Stimulated activated CD4-positive, alpha-beta T cell treated with anti-CD3 and anti-CD28 coated beads, Interleukin-12 subunit alpha, Interleukin-12 subunit beta, amount 100 ng/mL, for 4 hours (primary cell): Measurements from ENCODE around the gene CTCF.

Experiments
- DNase-seq: peaks from one replicate; pipeline ENCODE4 v3.0.0-alpha.2; 2020

The CTCF gene

GRCh38 chr16:67549936-67550335, 12.4 kb upstream of the CTCF start:
- no peak for DNase-seq

- DNase-seq, result no peak
These were observed 11.2 kb upstream of the CTCF start for GRCh38 chr16:67551091-67551490.

DNA sequence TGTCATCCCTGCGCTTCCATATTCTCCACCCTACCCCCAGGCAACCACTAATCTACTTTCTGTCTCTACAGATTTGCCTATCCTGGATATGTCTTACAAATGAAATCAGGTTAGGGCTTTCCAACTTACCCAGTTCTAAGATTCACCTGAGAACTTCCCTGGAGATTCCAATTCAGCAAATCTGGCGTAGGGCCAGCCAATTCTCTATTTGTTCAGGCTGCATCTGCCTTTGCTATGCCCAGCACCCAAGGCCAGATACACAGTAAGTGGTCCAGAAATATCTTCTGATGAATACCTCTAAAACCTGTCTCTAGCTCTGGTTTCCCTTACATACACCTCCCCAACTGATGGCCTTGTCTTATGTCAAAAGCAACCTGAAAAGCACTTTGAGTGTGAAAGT, 10.4 kb upstream of the CTCF start:
- DNase-seq, result no peak

GRCh38 chr16:67552476-67552875, 9.8 kb upstream of the CTCF start:
- no peak for DNase-seq

- no peak for DNase-seq
These were observed 6.5 kb upstream of the CTCF start for GRCh38 chr16:67555795-67556212.

- DNase-seq, result no peak
These were observed 3.5 kb upstream of the CTCF start for GRCh38 chr16:67558859-67559258.

GRCh38 chr16:67560827-67561342, 1.4 kb upstream of the CTCF start:
- DNase-seq, result no peak

GRCh38 chr16:67561501-67561823, 864 bp upstream of the CTCF start:
- no peak for DNase-seq

- peak; percentile 95 for DNase-seq
These were observed 351 bp upstream of the CTCF start for GRCh38 chr16:67561824-67562525.

DNA sequence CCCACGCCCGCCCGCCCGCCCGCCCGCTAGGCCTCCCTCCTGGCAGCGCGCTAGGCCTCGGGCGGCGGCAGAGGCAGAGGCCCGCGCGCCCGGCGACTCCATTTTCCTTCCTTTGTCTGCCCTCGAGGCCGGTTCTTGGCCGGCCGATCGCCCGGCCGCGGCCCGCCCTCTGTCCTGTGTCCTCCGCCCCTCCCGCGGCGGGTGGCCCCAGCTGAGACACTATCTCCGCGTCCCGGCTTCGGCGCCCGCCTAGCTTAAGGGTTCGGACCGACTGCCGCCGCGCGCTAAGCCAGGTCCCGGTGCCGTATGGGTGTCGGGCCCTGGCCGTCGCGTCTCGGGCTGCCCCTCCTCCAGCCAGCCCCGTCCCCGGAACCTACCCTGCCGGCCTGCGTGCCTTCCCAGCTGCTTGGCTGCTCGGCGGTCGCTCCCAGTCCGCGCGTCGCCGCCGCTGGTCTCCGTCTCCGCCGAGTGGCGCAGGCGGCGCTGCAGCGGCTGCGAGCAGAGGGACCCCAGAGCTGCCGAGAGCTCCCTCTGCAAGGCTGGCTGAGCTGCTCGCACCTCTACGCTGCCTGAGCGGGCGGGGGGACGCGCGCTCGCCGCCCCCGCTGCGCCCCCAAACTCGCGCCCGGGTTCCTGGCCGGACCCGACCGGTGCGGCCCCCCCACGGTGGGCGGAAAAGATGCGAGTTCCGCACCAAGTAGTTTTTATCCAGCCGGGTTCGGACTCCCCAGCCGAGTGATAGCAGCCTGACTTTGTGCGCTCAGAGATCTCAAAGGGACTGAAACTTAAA, 787 bp downstream of the CTCF start:
- peak; percentile 47 for DNase-seq

GRCh38 chr16:67563708-67564468, 1.6 kb downstream of the CTCF start:
- no peak for DNase-seq

DNA sequence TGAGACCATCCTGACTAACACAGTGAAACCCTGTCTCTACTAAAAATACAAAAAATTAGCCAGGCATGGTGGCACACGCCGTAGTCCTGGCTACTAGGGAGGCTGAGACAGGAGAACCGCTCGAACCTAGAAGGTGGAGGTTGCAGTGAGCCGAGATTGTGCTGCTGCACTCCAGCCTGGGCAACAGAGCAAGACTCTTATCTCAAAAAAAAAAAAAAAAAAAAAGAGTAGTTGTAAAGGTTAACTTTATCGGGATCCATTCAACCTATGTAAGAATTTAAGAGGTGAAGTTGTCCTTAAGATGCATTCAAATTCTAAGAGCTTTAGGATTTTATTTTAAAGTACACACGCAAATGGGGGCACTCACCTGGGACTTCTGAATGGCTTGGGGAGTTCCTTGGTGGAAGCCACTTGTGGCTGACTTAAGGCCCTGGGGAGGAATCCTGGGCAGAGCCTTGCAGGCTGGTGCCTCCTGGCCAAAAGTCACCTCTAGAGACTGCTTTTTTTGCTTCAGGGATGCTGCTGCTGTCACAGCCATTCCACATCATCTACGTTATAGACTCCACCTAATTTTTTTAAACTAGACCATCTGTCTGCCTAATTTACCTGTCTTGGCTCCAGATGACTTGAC, 3.3 kb downstream of the CTCF start:
- DNase-seq, result no peak

DNA sequence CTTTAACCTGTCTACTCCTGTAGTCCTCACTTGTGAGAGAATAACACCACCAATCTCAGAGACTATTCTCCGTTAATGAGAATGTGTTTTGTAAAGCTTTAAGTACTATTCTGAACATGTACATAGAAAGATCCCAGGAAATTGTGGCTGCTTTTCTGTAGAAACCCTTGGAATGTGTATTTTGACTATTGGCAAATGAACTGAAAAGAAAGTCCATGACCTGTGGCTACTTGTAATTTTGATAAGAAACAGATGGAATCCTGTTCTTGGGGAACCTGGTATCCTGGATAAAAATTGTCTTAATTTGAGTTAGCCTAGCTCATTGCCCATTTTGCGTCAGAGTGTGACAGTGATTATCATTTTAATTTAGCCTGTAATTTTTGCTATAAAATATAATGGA, 9.1 kb downstream of the CTCF start:
- no peak for DNase-seq

GRCh38 chr16:67571981-67572431, 9.7 kb downstream of the CTCF start:
- no peak for DNase-seq

- DNase-seq, result no peak
These were observed 17.4 kb downstream of the CTCF start for GRCh38 chr16:67579686-67580085.

GRCh38 chr16:67580202-67580601, 17.9 kb downstream of the CTCF start:
- no peak for DNase-seq

DNA sequence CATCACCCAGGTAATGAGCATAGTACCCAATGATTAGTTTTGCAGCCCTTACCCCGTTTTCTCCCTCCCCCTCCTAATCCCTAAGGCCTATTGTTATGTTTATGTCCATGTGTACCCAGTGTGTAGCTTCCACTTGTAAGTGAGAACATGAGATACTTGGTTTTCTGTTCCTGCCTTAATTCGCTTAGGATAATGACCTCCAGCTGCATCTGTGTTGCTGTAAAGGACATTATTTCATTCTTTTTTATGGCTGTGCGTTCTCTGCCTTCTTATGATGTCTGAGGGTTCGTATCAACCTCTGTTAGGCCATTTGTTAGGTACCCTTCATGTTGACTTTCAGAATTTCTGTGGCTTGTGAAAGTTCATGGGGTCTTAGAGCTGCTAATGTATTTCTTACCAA, 31.0 kb downstream of the CTCF start:
- DNase-seq, result no peak

DNA sequence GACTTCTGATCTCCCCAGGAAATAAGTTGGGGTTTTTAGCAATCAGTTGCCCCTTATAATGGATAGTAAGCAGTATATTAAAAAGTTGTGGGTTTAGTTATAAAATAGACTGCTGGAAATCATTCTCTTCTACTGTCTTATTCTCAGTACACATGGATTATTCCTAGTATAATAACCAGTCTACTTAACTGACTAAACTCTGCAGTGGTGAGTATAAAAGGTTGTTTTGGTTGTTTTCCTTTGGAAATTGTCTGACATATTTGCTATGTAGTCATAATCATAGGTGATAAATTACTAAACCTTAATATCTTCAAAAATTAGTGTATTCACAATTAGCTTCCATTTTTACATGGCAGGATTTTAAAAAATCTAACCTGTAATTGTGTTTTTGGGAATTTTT, 31.4 kb downstream of the CTCF start:
- DNase-seq, result no peak

DNA sequence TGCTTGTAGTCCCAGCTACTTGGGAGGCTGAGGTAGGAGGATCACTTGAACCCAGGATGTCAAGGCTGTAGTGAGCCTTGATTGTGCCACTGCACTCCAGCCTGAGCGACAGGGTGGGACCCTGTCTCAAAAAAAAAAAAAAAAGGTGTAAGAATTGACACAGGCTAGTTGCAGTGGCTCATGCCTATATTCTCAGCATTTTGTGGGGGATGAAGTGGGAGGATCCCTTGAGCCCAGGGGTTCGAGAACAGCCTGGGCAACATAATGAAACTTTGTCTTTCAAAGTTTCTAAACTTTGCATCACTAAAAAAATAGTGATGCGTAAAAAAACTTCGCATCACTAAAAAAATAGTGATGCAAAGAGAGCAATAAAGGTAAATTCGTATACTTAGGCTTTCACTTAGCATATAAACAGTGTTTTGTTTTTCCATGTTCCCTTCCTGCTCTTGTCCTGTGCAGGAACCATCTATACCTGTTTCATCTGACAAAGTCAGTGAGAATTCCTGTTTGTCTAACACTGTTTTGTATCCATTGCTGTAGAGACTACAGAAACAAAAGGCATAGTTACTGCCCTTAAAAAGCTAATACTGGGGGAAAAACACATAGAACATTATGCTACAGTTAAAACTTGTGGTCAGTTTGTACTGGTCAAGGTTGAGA, 32.1 kb downstream of the CTCF start:
- no peak for DNase-seq

- no peak for DNase-seq
These were observed 32.6 kb downstream of the CTCF start for GRCh38 chr16:67594956-67595355.

GRCh38 chr16:67598527-67598926, 36.2 kb downstream of the CTCF start:
- DNase-seq, result no peak

- DNase-seq, result no peak
These were observed 43.3 kb downstream of the CTCF start for GRCh38 chr16:67605641-67606040.

DNA sequence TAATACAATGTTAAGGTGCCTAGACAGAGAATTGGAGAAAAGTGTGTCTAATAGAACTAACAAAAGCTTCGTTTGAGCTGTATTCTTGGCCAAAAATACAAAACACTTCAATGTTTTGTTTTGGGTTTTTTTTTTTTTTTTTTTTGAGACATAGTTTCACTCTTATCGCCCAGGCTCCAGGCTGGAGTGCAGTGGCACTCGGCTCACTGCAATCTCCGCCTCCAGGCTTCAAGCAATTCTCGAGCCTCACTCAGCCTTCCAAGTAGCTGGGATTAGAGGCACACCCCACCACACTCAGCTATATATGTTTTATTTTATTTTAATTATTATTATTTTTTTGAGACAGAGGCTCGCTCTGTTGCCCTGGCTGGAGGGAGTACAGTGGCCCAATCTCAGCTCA, 44.3 kb downstream of the CTCF start:
- no peak for DNase-seq
